GM12872 (cell line): ENCODE measurements around the gene DDX52.

ENCODE experiments used
- TF ChIP-seq, protein P1 (sequence below): IDR thresholded peaks from 3 replicates; pipeline ENCODE4 v1.5.1; 2011; ENCODE audit warnings: low read depth, mild to moderate bottlenecking, low read length, moderate library complexity; ENCODE audit not compliant: insufficient read depth

Gene DDX52, protein sequence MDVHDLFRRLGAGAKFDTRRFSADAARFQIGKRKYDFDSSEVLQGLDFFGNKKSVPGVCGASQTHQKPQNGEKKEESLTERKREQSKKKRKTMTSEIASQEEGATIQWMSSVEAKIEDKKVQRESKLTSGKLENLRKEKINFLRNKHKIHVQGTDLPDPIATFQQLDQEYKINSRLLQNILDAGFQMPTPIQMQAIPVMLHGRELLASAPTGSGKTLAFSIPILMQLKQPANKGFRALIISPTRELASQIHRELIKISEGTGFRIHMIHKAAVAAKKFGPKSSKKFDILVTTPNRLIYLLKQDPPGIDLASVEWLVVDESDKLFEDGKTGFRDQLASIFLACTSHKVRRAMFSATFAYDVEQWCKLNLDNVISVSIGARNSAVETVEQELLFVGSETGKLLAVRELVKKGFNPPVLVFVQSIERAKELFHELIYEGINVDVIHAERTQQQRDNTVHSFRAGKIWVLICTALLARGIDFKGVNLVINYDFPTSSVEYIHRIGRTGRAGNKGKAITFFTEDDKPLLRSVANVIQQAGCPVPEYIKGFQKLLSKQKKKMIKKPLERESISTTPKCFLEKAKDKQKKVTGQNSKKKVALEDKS

DNA sequence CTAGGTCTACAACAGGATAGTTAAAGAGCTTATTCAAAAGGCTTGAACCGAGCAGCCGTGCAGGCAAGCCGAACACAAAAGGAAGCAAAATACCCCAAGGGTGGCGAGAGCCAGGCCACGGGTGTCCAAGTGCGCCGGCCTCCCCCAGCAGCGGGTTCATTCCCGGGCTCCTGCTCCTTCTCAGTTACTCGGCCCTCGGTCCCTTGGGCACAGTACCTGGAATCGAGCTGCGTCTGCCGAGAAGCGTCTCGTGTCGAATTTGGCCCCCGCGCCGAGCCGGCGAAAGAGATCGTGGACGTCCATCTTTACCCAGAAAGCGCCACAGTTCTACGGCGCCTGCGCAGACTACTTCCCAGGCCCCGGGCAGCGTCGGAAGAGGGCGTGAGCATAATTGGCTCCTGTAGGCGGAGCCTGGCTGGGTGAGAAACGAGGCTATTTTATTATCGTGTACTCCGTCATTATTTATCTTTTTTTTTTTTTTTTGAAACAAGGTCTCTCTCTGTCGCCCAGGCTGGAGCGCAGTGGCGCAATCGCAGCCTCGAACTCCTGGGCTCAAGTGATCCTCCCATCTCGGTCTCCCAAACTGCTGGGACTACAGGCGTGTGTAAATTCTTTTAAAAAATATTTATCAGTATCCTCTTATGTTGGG is at the start of gene DDX52:
Gene DDX52, minus strand, starts transcription at position 329 of the 649 bp plus-strand sequence. Its CDS starts 26 bp downstream, at position 303.
- TF ChIP-seq, protein P1, sequence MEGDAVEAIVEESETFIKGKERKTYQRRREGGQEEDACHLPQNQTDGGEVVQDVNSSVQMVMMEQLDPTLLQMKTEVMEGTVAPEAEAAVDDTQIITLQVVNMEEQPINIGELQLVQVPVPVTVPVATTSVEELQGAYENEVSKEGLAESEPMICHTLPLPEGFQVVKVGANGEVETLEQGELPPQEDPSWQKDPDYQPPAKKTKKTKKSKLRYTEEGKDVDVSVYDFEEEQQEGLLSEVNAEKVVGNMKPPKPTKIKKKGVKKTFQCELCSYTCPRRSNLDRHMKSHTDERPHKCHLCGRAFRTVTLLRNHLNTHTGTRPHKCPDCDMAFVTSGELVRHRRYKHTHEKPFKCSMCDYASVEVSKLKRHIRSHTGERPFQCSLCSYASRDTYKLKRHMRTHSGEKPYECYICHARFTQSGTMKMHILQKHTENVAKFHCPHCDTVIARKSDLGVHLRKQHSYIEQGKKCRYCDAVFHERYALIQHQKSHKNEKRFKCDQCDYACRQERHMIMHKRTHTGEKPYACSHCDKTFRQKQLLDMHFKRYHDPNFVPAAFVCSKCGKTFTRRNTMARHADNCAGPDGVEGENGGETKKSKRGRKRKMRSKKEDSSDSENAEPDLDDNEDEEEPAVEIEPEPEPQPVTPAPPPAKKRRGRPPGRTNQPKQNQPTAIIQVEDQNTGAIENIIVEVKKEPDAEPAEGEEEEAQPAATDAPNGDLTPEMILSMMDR, result no peak

DNA sequence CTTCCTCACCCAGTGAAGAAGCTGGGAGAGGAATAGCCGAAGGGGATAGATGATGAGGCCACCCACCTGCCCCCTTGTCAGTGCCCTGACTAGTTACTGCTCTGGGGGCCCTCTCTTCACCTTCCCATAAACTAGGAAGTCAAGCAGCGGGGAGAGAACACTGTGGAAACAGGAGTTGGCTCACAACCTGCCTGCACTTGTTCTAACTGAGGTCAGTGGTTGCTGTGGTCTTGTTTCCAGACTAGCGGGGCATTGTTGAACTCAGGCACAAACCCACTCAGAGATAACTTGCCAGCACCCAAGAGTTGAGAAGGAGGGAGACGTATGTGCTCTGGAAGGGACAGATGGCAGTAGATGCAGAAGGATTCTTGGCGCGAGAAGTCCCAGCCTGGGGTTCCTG is 48.6 kb upstream of the DDX52 start:
- TF ChIP-seq, protein P1, result no peak

DNA sequence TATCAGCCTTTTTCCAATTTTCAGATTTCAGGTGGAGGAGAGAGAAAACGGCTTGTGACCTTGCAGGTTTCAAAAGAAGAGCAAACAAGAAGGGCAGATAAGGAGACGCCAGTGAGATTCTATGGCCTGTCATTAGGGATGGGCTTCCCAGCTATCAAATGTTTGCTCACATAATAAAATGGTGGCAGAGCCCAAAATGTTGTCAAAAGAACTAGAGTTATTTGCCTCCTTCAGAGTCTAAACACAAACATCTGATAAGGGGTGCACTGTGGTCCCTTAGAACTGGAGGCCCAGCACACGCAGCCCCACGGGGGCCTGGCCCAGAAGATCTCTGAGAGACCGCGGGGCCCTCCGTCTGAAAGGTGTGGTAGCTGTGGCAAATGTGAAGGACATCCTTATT is 46.1 kb upstream of the DDX52 start:
- TF ChIP-seq, protein P1, result no peak

DNA sequence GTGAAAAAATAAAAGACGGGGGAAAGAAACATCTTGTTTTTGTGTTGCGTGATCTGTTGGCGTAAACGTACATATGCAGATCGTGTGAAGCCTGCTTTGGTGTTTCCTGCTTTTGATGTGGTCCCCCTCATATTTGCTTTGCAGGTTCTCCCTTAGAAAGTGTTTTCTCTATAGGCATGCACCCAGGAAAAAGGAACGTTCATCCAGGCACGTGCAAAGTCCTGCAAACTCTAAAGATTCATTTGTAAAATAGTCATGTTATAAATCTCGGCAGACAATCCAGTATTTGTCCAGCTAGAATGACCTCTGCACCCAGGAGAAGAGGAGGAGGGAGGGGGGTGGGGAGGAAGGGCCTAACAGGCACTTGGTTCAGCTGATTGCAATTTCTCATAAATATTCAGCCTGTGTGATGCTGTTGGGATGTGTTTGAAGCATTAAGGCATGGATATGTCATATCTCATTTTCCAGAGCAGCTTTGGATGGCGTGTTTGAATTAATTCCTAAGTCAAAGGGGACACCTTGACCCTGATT is 40.3 kb upstream of the DDX52 start:
- TF ChIP-seq, protein P1, result no peak

DNA sequence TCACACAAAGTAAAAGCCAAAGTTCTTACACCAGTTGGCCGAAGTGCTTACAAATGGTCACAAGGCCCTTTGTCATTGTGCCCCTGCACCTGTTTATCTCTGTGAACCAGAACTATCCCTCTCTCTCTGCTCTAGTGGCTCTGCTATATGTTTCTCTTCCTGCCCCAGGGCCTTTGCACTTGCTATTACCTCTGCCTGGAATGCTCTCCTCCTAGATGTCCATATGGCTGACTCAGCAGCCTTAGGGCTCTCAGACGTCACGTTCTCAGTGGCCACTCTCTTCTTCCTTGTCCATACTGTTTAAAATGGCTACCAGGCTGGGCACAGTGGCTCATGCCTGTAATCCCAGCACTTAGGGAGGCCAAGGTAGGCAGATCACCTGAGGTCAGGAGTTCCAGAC is 38.8 kb upstream of the DDX52 start:
- TF ChIP-seq, protein P1, result no peak

DNA sequence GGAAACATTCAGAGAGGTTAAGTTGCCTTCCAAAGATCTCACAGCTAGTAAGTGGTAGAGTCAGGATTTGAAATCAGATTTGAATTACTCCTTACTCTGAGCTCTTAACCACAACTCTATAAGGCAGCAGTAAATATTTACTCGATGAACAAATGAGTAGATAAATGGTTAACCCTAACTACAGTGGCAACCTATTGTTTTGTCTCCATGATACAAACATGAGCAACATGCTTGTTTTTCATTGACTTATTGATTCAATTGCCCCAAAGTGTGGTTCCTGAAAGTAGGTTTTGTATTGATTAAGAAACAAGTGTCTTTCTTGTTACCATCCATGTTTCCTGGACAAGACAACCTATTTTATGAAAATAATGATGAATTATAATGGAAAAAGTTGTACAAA is 34.8 kb upstream of the DDX52 start:
- TF ChIP-seq, protein P1, result no peak

DNA sequence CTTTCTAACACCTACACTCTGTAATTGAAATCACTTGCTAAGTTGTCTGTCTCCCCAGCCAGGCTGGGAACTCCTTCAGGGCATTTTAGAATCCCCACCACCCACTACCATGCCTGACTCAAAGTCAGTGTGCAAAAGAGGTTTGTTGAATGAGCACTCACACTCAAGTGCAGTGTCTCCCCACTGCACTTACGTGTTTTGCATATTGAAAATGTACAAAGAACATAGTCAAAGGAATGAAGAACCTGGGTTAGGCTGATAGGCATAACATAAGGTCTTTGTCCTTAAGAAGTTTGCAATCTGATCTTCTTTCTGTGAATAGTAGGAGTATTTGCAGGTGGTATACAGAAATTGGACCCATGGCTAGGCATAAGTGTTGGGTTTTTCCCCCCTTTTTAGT is 33.8 kb upstream of the DDX52 start:
- TF ChIP-seq, protein P1, result no peak
